H9 (cell line): ENCODE data around the gene RAI1. TPM values are rescaled to one million over a fixed set of nuclear protein-coding genes. Genes with fewer than 3 reads are reported as not detected.

Experiments
- DNase-seq: peaks from one replicate; pipeline ENCODE4 v3.0.0-alpha.2; 2017
- H2AFZ ChIP-seq: one replicate; pipeline ENCODE4 v1.6.1; 2013; ENCODE audit warnings: mild to moderate bottlenecking, low read length, control low read depth, moderate library complexity
- H2AK5ac ChIP-seq: 2 replicates; pipeline ENCODE4 v1.6.1; 2013; ENCODE audit warnings: low read length, control low read depth, mixed read lengths; ENCODE audit not compliant: insufficient read length
- H2BK120ac ChIP-seq: one replicate; pipeline ENCODE4 v1.6.1; 2013; ENCODE audit warnings: low read depth, mild to moderate bottlenecking, low read length, control low read depth, inconsistent platforms; ENCODE audit not compliant: poor library complexity, severe bottlenecking
- H2BK12ac ChIP-seq: 2 replicates; pipeline ENCODE4 v1.6.1; 2013; ENCODE audit warnings: low read length, control low read depth, mixed read lengths, low read depth; ENCODE audit not compliant: insufficient read length
- H2BK15ac ChIP-seq: 2 replicates; pipeline ENCODE4 v1.6.1; 2013; ENCODE audit warnings: low read depth, low read length, control low read depth
- H2BK20ac ChIP-seq: one replicate; pipeline ENCODE4 v1.6.1; 2013; ENCODE audit warnings: low read depth, mild to moderate bottlenecking, low read length, control low read depth, inconsistent platforms; ENCODE audit not compliant: poor library complexity, severe bottlenecking
- H2BK5ac ChIP-seq: 2 replicates; pipeline ENCODE4 v1.6.1; 2013; ENCODE audit warnings: low read length, control low read depth, mixed read lengths; ENCODE audit not compliant: insufficient read length
- H3K14ac ChIP-seq: 2 replicates; pipeline ENCODE4 v1.6.1; 2013; ENCODE audit warnings: low read length, control low read depth; ENCODE audit not compliant: insufficient read depth
- H3K18ac ChIP-seq: 2 replicates; pipeline ENCODE4 v1.6.1; 2013; ENCODE audit warnings: low read depth, mild to moderate bottlenecking, mixed read lengths, low read length, control low read depth; ENCODE audit not compliant: insufficient read length
- H3K23ac ChIP-seq: 2 replicates; pipeline ENCODE4 v1.6.1; 2013; ENCODE audit warnings: low read length, control low read depth, mixed read lengths, low read depth; ENCODE audit not compliant: insufficient read length
- H3K23me2 ChIP-seq: 2 replicates; pipeline ENCODE4 v1.6.1; 2013; ENCODE audit warnings: low read depth, mild to moderate bottlenecking, mixed read lengths, low read length, control low read depth; ENCODE audit not compliant: insufficient read length, poor library complexity, severe bottlenecking
- H3K27ac ChIP-seq: 2 replicates; pipeline ENCODE4 v1.5.1; 2013; ENCODE audit warnings: low read length, control low read depth, mixed read lengths, low read depth; ENCODE audit not compliant: insufficient read length
- H3K27me3 ChIP-seq: 2 replicates; pipeline ENCODE4 v1.6.1; 2013; ENCODE audit warnings: low read length, control low read depth, inconsistent platforms; ENCODE audit not compliant: insufficient read depth
- H3K4ac ChIP-seq: 2 replicates; pipeline ENCODE4 v1.6.1; 2013; ENCODE audit warnings: low read depth, mild to moderate bottlenecking, control low read depth, inconsistent platforms, low read length, moderate library complexity
- H3K4me1 ChIP-seq: 2 replicates; pipeline ENCODE4 v1.6.1; 2013; ENCODE audit warnings: low read length, control low read depth, inconsistent platforms; ENCODE audit not compliant: insufficient read depth
- H3K4me2 ChIP-seq: 2 replicates; pipeline ENCODE4 v1.6.1; 2013; ENCODE audit warnings: low read length, control low read depth, mixed read lengths; ENCODE audit not compliant: insufficient read length, insufficient read depth
- H3K56ac ChIP-seq: 2 replicates; pipeline ENCODE4 v1.6.1; 2013; ENCODE audit warnings: low read depth, mild to moderate bottlenecking, mixed read lengths, low read length, control low read depth; ENCODE audit not compliant: insufficient read length
- H3K79me1 ChIP-seq: 2 replicates; pipeline ENCODE4 v1.6.1; 2013; ENCODE audit warnings: low read depth, mild to moderate bottlenecking, moderate library complexity, low read length, control low read depth, inconsistent platforms; ENCODE audit not compliant: insufficient read depth, poor library complexity, severe bottlenecking
- H3K79me2 ChIP-seq: 2 replicates; pipeline ENCODE4 v1.6.1; 2013; ENCODE audit warnings: low read length, control low read depth, inconsistent platforms; ENCODE audit not compliant: insufficient read depth
- H3K9ac ChIP-seq: 2 replicates; pipeline ENCODE4 v1.6.1; 2013; ENCODE audit warnings: low read length, control low read depth, mixed read lengths; ENCODE audit not compliant: insufficient read length; ENCODE audit errors: extremely low read depth
- H3K9me3 ChIP-seq: one replicate; pipeline ENCODE4 v1.6.1; 2013; ENCODE audit warnings: low read depth, low read length, inconsistent platforms; ENCODE audit not compliant: control insufficient read depth
- H3T11ph ChIP-seq: one replicate; pipeline ENCODE4 v1.6.1; 2013; ENCODE audit warnings: mild to moderate bottlenecking, low read length, control low read depth, inconsistent platforms
- H4K20me1 ChIP-seq: one replicate; pipeline ENCODE4 v1.6.1; 2013; ENCODE audit not compliant: control insufficient read depth, insufficient read length, insufficient read depth
- H4K5ac ChIP-seq: 2 replicates; pipeline ENCODE4 v1.6.1; 2013; ENCODE audit warnings: low read depth, mild to moderate bottlenecking, mixed read lengths, low read length, control low read depth; ENCODE audit not compliant: insufficient read length
- H4K8ac ChIP-seq: replicated peaks from 2 replicates; pipeline ENCODE4 v1.6.1; 2013; ENCODE audit warnings: low read length, control low read depth, mixed read lengths, low read depth; ENCODE audit not compliant: insufficient read length
- H4K91ac ChIP-seq: 2 replicates; pipeline ENCODE4 v1.6.1; 2013; ENCODE audit warnings: low read depth, mild to moderate bottlenecking, moderate library complexity, mixed read lengths, low read length, control low read depth; ENCODE audit not compliant: insufficient read length
- H3K27ac Mint-ChIP-seq, 3 experiments: 2 replicates in 2 of 3; 3 replicates in 1 of 3; pipeline ENCODE4 v1.8.0; 2020 to 2021; ENCODE audit warnings: mixed read lengths in 3 of 3, mild to moderate bottlenecking in 1 of 3, moderate library complexity in 1 of 3
- H3K27me3 Mint-ChIP-seq: 2 replicates; pipeline ENCODE4 v1.8.0; 2021; ENCODE audit warnings: low read depth, mild to moderate bottlenecking, moderate library complexity, mixed read lengths
- H3K36me3 Mint-ChIP-seq, 3 experiments: 2 replicates in 2 of 3; 3 replicates in 1 of 3; pipeline ENCODE4 v1.8.0; 2020 to 2021; ENCODE audit warnings: low read depth in 3 of 3, mixed read lengths in 3 of 3; ENCODE audit not compliant: insufficient read depth in 1 of 3
- H3K4me1 Mint-ChIP-seq, 2 experiments: 2 replicates each; pipeline ENCODE4 v1.8.0; 2020; ENCODE audit warnings: mixed read lengths in 2 of 2
- H3K4me3 Mint-ChIP-seq, 2 experiments: 2 replicates in 1 of 2; 3 replicates in 1 of 2; pipeline ENCODE4 v1.8.0; 2020 to 2021; ENCODE audit warnings: mild to moderate bottlenecking in 2 of 2, mixed read lengths in 2 of 2, moderate library complexity in 1 of 2
- H3K9me3 Mint-ChIP-seq, 2 experiments: 2 replicates in 1 of 2; 3 replicates in 1 of 2; pipeline ENCODE4 v1.8.0; 2020; ENCODE audit warnings: mild to moderate bottlenecking in 2 of 2, mixed read lengths in 2 of 2, moderate library complexity in 1 of 2
- CTCF ChIP-seq: fragments of 200-600 bp; sonication (generic); conservative IDR thresholded peaks from 3 replicates; pipeline ENCODE4 v1.8.0; 2021; ENCODE audit warnings: antibody characterized with exemption, mild to moderate bottlenecking
- WGBS: extraction: QIAGEN DNeasy Blood & Tissue Kit; methylation state at CpG from one replicate; pipeline ENCODE4 v1.1.7; 2013; ENCODE audit warnings: missing lambda C conversion rate, low lambda C conversion rate, mixed read lengths; ENCODE audit not compliant: insufficient read length; ENCODE audit errors: extremely low coverage; 5-methylcytosine and 5-hydroxymethylcytosine counted together
- total RNA-seq: library from RNA; stranded (reverse); gene quantifications from 2 replicates; pipeline ENCODE4 v1.2.1, GENCODE V29; 2021

The RAI1 gene
- total RNA-seq, 1 experiment from 2014 or later = 1.5 TPM

GRCh38 chr17:17783116-17783824, 102.0 kb downstream of the RAI1 start:
- WGBS = no CpG with 5 or more reads among the region's 75 CpGs
- Mint-ChIP-seq H3K4me1 (peaks cover 35 to 63% of the 10 kb centered on the region in 2 experiments), H3K27me3 (peaks cover 70% of the 10 kb centered on the region), H3K9me3 (no peaks in the 10 kb centered on the region; a peak in 1 of 5 replicates), H3K27ac (no peak overlapping the region), H3K36me3 (no peaks in the 10 kb centered on the region; a peak in 1 of 7 replicates), H3K4me3 (peak overlapping the region; percentile 67 to 87)
- H2AFZ ChIP-seq = no peak overlapping the region
- DNase-seq = peak; percentile 91
- no peaks in the 10 kb centered on the region for H3K79me2 ChIP-seq
- no peak overlapping the region for H3K23ac ChIP-seq
- no peak overlapping the region for H3K56ac ChIP-seq
- no peak overlapping the region for H2BK15ac ChIP-seq
- H4K8ac ChIP-seq = no peak overlapping the region
- no peak overlapping the region for H4K5ac ChIP-seq
- no peak overlapping the region for H2BK5ac ChIP-seq
- no peak overlapping the region for H3K27ac ChIP-seq
- no peak overlapping the region for H3T11ph ChIP-seq
- no peak overlapping the region for H2BK120ac ChIP-seq
- no peak overlapping the region for H2BK12ac ChIP-seq
- H3K4me1 ChIP-seq = no peaks in the 10 kb centered on the region
- no peak overlapping the region for H3K4ac ChIP-seq
- no peak overlapping the region for H2AK5ac ChIP-seq
- H4K91ac ChIP-seq = no peak overlapping the region
- no peak overlapping the region; the same call in 1 of the 2 replicates for H3K14ac ChIP-seq
- peak overlapping the region; percentile 90 for H3K4me2 ChIP-seq
- H3K23me2 ChIP-seq = peaks cover 26% of the 10 kb centered on the region
- no peak overlapping the region for H3K18ac ChIP-seq
- no peaks in the 10 kb centered on the region for H3K79me1 ChIP-seq
- TF ChIP-seq CTCF = peak; percentile 56; the same call in 2 of the 3 replicates
- H3K27me3 ChIP-seq = no peaks in the 10 kb centered on the region; the same call in 1 of the 2 replicates
- no peak overlapping the region for H3K9ac ChIP-seq
- H3K9me3 ChIP-seq = no peaks in the 10 kb centered on the region
- H2BK20ac ChIP-seq = no peak overlapping the region
- peaks cover 4% of the 10 kb centered on the region for H4K20me1 ChIP-seq
